K562 (cell line): Measurements from ENCODE around the gene PKD1. TPM values are rescaled to one million over a fixed set of nuclear protein-coding genes. Genes with fewer than 3 reads are reported as not detected.

Experiments
- ATAC-seq: fragments of 200-7000 bp; cut with Tn5 transposase; 3 replicates; pipeline ENCODE4 v1.9.1; 2020; ENCODE audit warnings: moderate library complexity
- BruUV-seq: library from RNA; stranded (reverse); fragments of 400-500 nt; replicated peaks from 2 replicates; lab custom pipeline; 2021; lab: Mats Ljungman, UMichigan
- CTCF ChIA-PET: fragments of 300-600 bp; formaldehyde crosslinking; extraction: SDS; loops from one replicate; lab custom pipeline; 2021; ENCODE audit warnings: low intra/inter-chr PET ratio; lab: Yijun Ruan, JAX
- POLR2A ChIA-PET: fragments of 300-600, 350-650 bp; sonication (Branson Sonifier 250); formaldehyde crosslinking; extraction: SDS; loops from one replicate; lab custom pipeline; 2021; ENCODE audit warnings: antibody characterized with exemption, inconsistent platforms; lab: Yijun Ruan, JAX
- DNase-seq, 4 experiments: peaks; one replicate each; pipeline versions ENCODE4 v3.0.0 to v3.0.0-alpha.2; 2011 to 2018; ENCODE audit warnings: low spot score in 3 of 4, mixed read lengths in 3 of 4; ENCODE audit errors: extremely low read depth in 1 of 4
- FAIRE-seq: peaks from 2 replicates; lab custom pipeline; 2011; peaks lifted over from hg19 to GRCh38; lab: Jason Lieb, UNC
- H2AFZ ChIP-seq: 2 replicates; pipeline ENCODE4 v1.6.0; 2011; ENCODE audit warnings: low read depth, low read length, control low read depth, inconsistent platforms
- H3K27ac ChIP-seq: fragments of 200-600 bp; 3 replicates; pipeline ENCODE4 v1.8.0; 2011; ENCODE audit warnings: low read depth, mild to moderate bottlenecking, control low read depth, inconsistent platforms, low read length, moderate library complexity, mixed read lengths; ENCODE audit errors: extremely low read depth
- H3K27me3 ChIP-seq, 2 experiments: fragments of 300-600 bp in 1 of 2; 2 replicates in 1 of 2; 3 replicates in 1 of 2; pipeline versions ENCODE4 v1.6.0 to v1.8.0; 2011; ENCODE audit warnings: inconsistent platforms in 2 of 2, low read length in 2 of 2, mild to moderate bottlenecking in 1 of 2, mixed read lengths in 1 of 2, moderate library complexity in 1 of 2; ENCODE audit not compliant: control insufficient read depth in 2 of 2, insufficient read depth in 2 of 2
- H3K36me3 ChIP-seq: fragments of 300-600 bp; 3 replicates; pipeline ENCODE4 v1.8.0; 2011; ENCODE audit warnings: mild to moderate bottlenecking, low read length, inconsistent platforms; ENCODE audit not compliant: control insufficient read depth, insufficient read depth
- H3K4me1 ChIP-seq, 2 experiments: fragments of 200-600 bp in 1 of 2; replicated peaks in 1 of 2; 2 replicates in 1 of 2; 3 replicates in 1 of 2; pipeline versions ENCODE4 v1.5.1 to v1.8.0; 2011; ENCODE audit warnings: inconsistent platforms in 2 of 2, low read length in 2 of 2, mild to moderate bottlenecking in 1 of 2, mixed read lengths in 1 of 2, moderate library complexity in 1 of 2; ENCODE audit not compliant: control insufficient read depth in 2 of 2, insufficient read depth in 2 of 2
- H3K4me2 ChIP-seq: 2 replicates; pipeline ENCODE4 v1.6.1; 2011; ENCODE audit warnings: low read length, control low read depth, inconsistent platforms, mixed read lengths; ENCODE audit not compliant: insufficient read depth
- H3K4me3 ChIP-seq: fragments of 200-600 bp; sonication (generic), shearing (Covaris generic); 2 replicates; pipeline ENCODE4 v1.5.1; 2016; ENCODE audit warnings: control low read depth, inconsistent platforms
- H3K79me2 ChIP-seq: fragments of 200-600 bp; 3 replicates; pipeline ENCODE4 v1.8.0; 2011; ENCODE audit warnings: low read length, inconsistent platforms; ENCODE audit not compliant: control insufficient read depth, insufficient read depth
- H3K9ac ChIP-seq, 2 experiments: 2 replicates each; pipeline versions ENCODE4 v1.6.0 to v1.6.1; 2011; ENCODE audit warnings: low read depth in 2 of 2, low read length in 2 of 2, control low read depth in 1 of 2, inconsistent platforms in 1 of 2, mild to moderate bottlenecking in 1 of 2, mixed read lengths in 1 of 2; ENCODE audit not compliant: insufficient read depth in 1 of 2
- H3K9me1 ChIP-seq: one replicate; pipeline ENCODE4 v1.6.0; 2011; ENCODE audit warnings: inconsistent platforms, mild to moderate bottlenecking, low read length, moderate library complexity; ENCODE audit not compliant: control insufficient read depth, insufficient read depth
- H3K9me3 ChIP-seq: replicated peaks from 2 replicates; pipeline ENCODE4 v1.5.1; 2011; ENCODE audit warnings: low read depth, low read length, inconsistent platforms; ENCODE audit not compliant: control insufficient read depth, insufficient read depth
- H4K20me1 ChIP-seq: replicated peaks from 2 replicates; pipeline ENCODE4 v1.6.1; 2011; ENCODE audit warnings: low read length, inconsistent platforms, mixed read lengths; ENCODE audit not compliant: control insufficient read depth, insufficient read depth
- EHMT2 ChIP-seq: fragments of 450-650 bp; IDR thresholded peaks from 2 replicates; pipeline ENCODE4 v1.6.1; 2018; ENCODE audit warnings: antibody characterized with exemption
- GABPA ChIP-seq: fragments of 200-800 bp; sonication (Bioruptor generic); conservative IDR thresholded peaks from 2 replicates; pipeline ENCODE4 v1.6.1; 2016; ENCODE audit warnings: low read depth, missing genetic modification characterization, missing compliant biosample characterization
- MXI1 ChIP-seq: IDR thresholded peaks from 2 replicates; pipeline ENCODE4 v1.6.1; 2011; ENCODE audit warnings: low read depth, mild to moderate bottlenecking, improper control_type of control experiment, low read length
- RBM22 ChIP-seq: fragments of 200-400 bp; formaldehyde crosslinking; IDR thresholded peaks from 2 replicates; pipeline ENCODE4 v1.6.1; 2018; ENCODE audit warnings: low read length, low read depth; ENCODE audit not compliant: poor library complexity, severe bottlenecking
- ZNF140 ChIP-seq: fragments of 250-450 bp; sonication (Bioruptor Pico); IDR thresholded peaks from 2 replicates; pipeline ENCODE4 v1.8.0; 2021; ENCODE audit warnings: moderate library complexity, mild to moderate bottlenecking, inconsistent platforms
- ZNF41 ChIP-seq: fragments of 250-450 bp; sonication (Bioruptor Pico); conservative IDR thresholded peaks from 2 replicates; pipeline ENCODE4 v1.4.0; 2020; ENCODE audit warnings: mild to moderate bottlenecking
- WGBS: fragments of 100-300 bp; shearing (Covaris generic); methylation state at CpG from one replicate; pipeline ENCODE4 v1.1.6; 2016; ENCODE audit warnings: low coverage, mixed read lengths; ENCODE audit not compliant: insufficient coverage; ENCODE audit errors: missing lambda C conversion rate; 5-methylcytosine and 5-hydroxymethylcytosine counted together
- in situ Hi-C: fragments of 300-500 bp; cut with MboI; formaldehyde crosslinking; loops from 4 replicates; pipeline ENCODE4 v1.15.0; 2018; ENCODE audit warnings: inconsistent platforms, mixed read lengths
- intact Hi-C: fragments of 100-400 bp; cut with micrococcal nuclease; formaldehyde crosslinking; loops from 2 replicates; pipeline ENCODE4 v1.14.2; 2022
- polyA plus RNA-seq, 8 experiments: library from polyadenylated mRNA; depleted of rRNA in 4 of 8; stranded (reverse) in 5 of 8; unstranded in 3 of 8; fragments of >200 nt; fragmentation: Nextera tagmentation in 2 of 8; fragmentation: Illumina TruSeq in 1 of 8; extraction: Ambion mirVana in 2 of 8; extraction: Trizol in 1 of 8; gene quantifications; 2 replicates each; pipeline versions ENCODE4 v1.2.1 to v1.2.3, GENCODE V29; 2011 to 2014; ENCODE audit warnings: inconsistent platforms in 1 of 8, missing spikeins in 1 of 8
- total RNA-seq, 7 experiments: library from RNA; depleted of rRNA in 6 of 7; stranded (reverse); fragments of >200 nt in 6 of 7; fragmentation: Illumina TruSeq in 2 of 7; extraction: Trizol in 2 of 7; gene quantifications; 2 replicates each; pipeline versions ENCODE4 v1.2.1 to v1.2.3, GENCODE V29; 2011 to 2021; ENCODE audit warnings: low replicate concordance in 1 of 7
- TF ChIP-seq, protein P1 (sequence below): fragments of 250-450 bp; sonication (Bioruptor Pico); IDR thresholded peaks from 2 replicates; pipeline ENCODE4 v1.4.0; 2020; ENCODE audit warnings: mild to moderate bottlenecking

PKD1 gene
- total and polyA plus RNA-seq, 9 of the 15 experiments (the other 6 are each of a cell fraction or from before 2014, with no cell fraction given): 0.23 to 93.5 (median 12.6) TPM

- TF ChIP-seq, protein P1, sequence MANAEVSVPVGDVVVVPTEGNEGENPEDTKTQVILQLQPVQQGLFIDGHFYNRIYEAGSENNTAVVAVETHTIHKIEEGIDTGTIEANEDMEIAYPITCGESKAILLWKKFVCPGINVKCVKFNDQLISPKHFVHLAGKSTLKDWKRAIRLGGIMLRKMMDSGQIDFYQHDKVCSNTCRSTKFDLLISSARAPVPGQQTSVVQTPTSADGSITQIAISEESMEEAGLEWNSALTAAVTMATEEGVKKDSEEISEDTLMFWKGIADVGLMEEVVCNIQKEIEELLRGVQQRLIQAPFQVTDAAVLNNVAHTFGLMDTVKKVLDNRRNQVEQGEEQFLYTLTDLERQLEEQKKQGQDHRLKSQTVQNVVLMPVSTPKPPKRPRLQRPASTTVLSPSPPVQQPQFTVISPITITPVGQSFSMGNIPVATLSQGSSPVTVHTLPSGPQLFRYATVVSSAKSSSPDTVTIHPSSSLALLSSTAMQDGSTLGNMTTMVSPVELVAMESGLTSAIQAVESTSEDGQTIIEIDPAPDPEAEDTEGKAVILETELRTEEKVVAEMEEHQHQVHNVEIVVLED: no peak
- no peak for TF ChIP-seq ZNF41
- TF ChIP-seq EHMT2: no peak
- no peak for TF ChIP-seq GABPA (tag)
- TF ChIP-seq ZNF140 (CRISPR knock-in tag): no peak
These were observed 40.3 kb downstream of the PKD1 start (continued) for GRCh38 chr16:2095315-2095853.

- WGBS: 88% methylated on average over 13 of the region's 15 CpGs
- ChIA-PET POLR2A (no interaction called here), CTCF (no interaction called here)
- Histone ChIP-seq H3K27ac (no peak overlapping the region), H3K9me3 (no peaks in the 10 kb centered on the region), H3K9me1 (no peaks in the 10 kb centered on the region), H3K4me1 (peaks cover 0 to 24% of the 10 kb centered on the region in 2 experiments; a peak in 1 of 5 replicates), H2AFZ (no peak overlapping the region), H3K4me3 (no peak overlapping the region), H3K79me2 (no peaks in the 10 kb centered on the region), H4K20me1 (no peaks in the 10 kb centered on the region), H3K4me2 (no peak overlapping the region), H3K9ac (no peak overlapping the region; a peak in 1 of 4 replicates), H3K36me3 (peaks cover 51% of the 10 kb centered on the region; the same call in 2 of the 3 replicates), H3K27me3 (no peaks in the 10 kb centered on the region)
- in situ Hi-C loops (no loop called here), intact Hi-C loops (no loop called here)
- DNase-seq: no peak
- TF ChIP-seq RBM22 (peak; percentile 56), MXI1 (no peak)
- no TSS peak for BruUV-seq
- ATAC-seq: no peak
- no peak for FAIRE-seq
These were observed 41.9 kb downstream of the PKD1 start for GRCh38 chr16:2093793-2094192.
